GM19468 (cell line): Measurements from ENCODE around the gene PRKCE.
"Not testable (repeated sequence)": the region's sequence is repeated elsewhere in the genome, so short reads cannot be mapped to it uniquely, and the experiment has no call there.

Source experiments
- ATAC-seq: cut with Tn5 transposase; IDR thresholded peaks from one replicate; pipeline ENCODE4 v1.9.1; 2021; ENCODE audit warnings: mild to moderate bottlenecking, moderate library complexity, moderate number of reproducible peaks; ENCODE audit not compliant: unreplicated experiment; ENCODE audit errors: extremely low read depth

The PRKCE gene

DNA sequence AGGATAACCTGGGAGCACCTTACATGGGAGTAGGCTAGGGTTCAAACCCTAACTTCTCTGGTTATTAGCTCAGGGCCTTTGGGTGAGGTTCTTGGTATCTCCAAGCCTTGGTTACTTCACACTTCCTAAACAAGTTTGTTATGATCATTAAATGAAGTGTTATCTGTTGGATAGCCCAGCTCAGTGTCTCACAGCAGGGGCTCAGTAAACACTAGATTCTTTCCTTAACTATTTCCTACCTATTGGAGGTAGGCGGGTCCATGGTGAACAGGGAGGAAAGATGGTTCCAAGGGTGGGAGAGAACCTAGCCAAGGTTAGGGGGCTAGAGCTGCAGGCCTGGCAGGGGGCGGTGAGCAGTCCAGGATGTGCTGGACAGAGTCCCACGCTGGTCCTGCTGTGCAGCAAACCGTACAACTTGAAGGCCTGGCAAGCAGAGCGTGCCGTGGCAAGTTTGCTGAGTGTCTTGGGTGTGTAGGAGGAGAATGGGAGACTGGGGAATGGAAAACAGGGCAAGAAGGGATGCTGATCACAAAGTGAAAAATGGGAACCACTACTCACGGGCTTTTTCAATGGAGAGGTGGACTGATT lies 259.1 kb downstream of the PRKCE start:
- no peak for ATAC-seq

- ATAC-seq = no peak
These were observed 260.1 kb downstream of the PRKCE start for GRCh38 chr2:45911538-45911937.

DNA sequence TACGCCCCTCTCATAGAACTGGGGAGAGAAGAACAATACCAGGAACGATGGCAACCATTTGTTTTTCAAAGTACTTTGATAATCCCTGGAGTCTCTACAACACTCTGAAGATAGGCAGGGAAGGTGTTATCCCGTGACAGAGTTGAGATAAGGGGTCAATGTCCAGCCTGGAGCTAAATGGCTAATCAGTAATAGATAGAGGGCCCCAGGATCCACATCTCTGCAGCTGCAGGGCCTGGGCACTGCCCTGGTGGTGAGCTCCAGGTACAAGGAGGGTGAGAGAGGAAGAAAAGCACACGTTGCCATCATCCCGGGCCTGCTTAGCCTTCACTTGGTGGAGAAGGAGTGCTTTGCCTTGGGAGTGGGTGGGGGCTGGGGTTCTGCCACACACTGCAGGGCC lies 260.6 kb downstream of the PRKCE start:
- ATAC-seq = no peak

DNA sequence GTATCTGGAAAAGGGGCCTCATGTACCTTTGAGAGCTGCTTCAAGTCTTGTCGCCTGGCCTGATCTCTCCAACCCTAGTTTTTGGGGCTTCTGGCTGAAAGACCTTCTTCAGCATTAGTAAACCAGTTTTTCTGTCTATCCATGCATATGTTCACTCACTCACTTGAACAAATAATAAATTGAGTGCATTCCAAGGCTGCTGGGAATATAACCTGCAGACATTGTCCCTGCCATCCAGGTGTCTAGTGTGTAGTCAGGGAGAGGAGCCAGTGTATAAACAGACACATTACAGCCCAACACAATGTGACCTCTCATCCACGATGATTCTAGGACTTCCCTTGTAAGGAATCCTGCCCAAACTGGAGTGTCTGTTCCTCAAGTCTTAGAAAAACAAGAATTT lies 262.1 kb downstream of the PRKCE start:
- no peak for ATAC-seq

DNA sequence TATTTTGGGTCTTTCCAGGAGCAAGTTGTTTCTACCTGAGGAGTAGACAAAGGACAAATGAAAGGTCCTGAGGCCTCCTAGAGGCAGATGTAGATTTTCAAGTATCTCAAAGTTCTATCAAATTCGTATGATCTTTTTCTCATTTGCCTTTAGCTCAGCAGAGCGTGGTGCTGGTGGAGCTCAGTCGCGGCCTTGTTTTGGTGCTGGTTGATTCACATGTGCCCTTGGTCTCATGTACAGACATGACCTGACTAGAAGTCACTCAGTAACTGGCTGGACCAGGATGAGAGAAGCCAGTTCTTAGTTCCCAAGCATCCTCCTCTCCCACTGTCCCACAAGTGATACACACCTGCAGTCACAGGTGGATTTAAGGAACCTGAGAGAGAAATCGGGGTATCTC lies 264.0 kb downstream of the PRKCE start:
- no peak for ATAC-seq

DNA sequence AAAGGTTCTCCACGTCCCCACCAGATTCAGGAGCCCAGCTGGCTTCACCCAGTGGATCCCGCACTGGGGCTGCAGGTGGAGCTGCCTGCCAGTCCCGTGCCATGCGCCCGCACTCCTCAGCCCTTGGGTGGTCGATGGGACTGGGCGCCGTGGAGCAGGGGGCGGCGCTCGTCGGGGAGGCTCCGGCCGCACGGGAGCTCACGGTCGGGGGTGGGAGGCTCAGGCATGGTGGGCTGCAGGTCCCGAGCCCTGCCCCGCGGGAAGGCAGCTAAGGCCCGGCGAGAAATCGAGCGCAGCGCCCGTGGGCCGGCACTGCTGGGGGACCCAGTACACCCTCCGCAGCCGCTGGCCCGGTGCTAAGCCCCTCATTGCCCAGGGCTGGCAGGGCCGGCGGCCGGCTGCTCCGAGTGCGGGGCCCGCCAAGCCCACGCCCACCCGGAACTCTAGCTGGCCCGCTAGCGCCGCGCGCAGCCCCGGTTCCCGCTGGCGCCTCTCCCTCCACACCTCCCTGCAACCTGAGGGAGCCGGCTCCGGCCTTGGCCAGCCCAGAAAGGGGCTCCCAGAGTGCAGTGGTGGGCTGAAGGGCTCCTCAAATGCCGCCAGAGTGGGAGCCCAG lies 266.2 kb downstream of the PRKCE start:
- not testable (repeated sequence) for ATAC-seq

DNA sequence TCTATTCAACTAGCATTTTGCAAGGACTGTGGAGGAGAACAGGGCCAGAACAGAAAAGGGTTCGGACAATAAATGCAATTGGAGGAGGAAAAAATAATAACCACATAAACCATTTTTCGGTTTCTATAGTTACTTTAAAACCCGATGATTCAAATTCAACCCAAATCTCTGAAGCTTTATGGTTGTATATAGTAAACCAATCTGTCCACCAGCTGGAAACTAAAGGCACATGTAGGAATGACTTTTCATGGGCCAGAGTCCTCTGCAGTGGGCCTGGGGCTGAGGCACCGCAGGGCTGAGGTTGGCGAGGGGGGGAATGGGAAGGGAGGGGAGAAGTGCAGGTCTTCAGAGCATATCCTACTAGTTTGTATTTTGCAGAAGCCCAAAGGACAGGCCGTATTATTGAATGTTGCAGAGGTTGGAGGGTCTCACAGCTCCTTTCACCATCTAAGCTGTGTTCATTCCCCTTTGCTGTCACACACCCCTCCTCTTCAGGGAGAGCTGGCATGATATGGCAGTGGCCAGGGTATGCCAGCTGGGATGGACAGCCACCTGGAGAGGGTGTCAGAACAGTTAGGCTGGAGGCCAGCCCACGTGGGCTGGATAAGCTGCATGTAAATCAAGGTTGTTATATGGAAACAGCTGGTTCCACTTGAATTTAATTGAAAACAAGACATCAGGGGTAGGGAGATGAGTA lies 267.1 kb downstream of the PRKCE start:
- ATAC-seq = no peak

- no peak for ATAC-seq
These were observed 267.7 kb downstream of the PRKCE start for GRCh38 chr2:45919160-45919650.

- no peak for ATAC-seq
These were observed 268.2 kb downstream of the PRKCE start for GRCh38 chr2:45919711-45920111.

DNA sequence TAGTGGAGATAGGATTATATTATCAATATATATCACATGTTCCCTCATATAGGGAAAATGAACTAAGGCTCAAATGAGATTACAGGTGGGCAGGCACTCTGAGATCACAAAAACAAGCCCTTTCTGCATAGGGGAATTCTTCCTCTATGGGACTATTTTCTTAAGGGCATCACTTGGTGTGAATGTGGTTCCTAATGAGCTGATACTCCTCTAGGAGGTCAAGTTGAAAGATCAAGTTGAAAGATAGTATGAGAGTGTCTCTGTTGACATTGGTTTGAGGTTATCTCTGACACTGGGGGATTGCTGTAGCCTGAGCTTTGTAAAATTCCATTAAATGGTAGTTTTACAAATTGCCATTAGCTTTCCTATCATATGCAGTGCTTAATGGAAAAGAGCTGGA lies 270.4 kb downstream of the PRKCE start:
- no peak for ATAC-seq

DNA sequence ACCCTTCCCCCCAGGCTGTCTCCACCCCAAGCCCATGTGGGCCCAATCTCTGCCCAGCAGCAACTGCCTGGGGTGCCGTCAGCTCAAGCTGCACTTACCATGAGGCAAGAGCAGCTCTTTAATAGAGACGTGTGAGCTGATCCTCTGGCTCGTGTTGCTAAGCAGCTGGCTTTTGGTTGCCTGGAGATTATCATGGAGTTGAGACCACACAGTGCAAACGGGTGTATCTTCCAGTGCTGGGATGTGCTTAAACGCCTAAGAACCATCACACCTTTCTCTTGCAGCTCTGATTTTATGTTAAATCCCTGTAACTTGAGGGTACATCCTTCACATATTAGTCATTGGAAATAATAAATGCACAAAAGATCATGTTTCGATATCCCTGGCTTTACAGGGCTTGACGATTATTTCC lies 271.1 kb downstream of the PRKCE start:
- no peak for ATAC-seq

GRCh38 chr2:45923701-45924100 lies 272.2 kb downstream of the PRKCE start:
- no peak for ATAC-seq

- no peak for ATAC-seq
These were observed 273.6 kb downstream of the PRKCE start for GRCh38 chr2:45925026-45925425.

DNA sequence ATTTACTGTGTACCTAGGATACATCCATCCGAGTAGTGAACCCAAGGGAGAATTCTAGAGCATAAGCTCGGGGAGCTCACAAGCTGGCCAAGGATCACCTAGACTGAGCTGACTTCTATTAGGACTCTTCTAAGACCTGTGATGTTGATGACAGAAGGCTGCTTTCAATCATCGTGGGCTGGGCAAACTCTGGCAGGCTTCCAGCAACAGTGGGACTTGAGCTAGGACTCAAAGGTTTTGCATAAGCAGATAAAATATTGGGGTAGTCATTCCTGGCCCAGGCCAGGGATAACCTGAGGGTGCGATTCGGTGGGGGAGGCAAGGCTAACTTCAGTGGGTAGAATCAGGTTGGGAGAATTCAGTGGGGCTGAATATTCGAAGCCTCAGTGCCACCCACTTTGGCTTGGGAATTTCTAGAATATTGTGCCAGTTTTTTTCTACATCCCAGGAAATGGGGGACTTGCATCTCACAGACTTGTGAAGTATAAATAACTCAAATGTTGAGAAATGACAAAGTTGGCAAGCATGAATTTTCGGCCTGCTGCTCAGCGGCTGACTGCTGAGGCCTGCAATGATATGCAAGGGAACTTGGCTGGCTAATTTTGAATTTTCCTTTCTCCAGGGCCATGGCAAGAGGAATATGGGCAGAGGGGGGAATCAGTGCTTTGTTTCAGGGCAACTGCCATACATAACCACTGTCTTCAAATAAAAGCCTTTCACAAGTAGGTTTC lies 274.3 kb downstream of the PRKCE start:
- no peak for ATAC-seq

GRCh38 chr2:45928946-45929345 lies 277.5 kb downstream of the PRKCE start:
- no peak for ATAC-seq

- no peak for ATAC-seq
These were observed 278.4 kb downstream of the PRKCE start for GRCh38 chr2:45929674-45930395.

DNA sequence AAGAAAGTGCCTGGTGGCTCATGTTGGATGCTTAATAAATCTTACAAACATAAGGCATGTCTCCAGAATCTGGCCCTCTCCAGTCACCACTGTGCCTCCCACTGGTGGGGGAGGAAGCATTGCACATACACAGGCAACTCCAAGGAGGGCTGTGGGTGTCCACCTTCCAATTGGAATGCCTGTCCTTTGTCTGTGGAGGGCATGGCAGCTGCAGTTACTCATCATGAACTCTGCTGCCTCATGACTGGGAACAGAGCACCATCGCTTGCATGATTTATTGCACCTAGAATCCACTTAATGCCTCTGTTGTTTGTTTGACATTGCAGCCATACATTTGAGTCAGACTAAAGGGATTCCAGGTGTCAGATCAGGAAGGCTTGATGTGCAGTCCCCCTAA lies 278.9 kb downstream of the PRKCE start:
- no peak for ATAC-seq

GRCh38 chr2:45932278-45932975 lies 281.0 kb downstream of the PRKCE start:
- ATAC-seq = no peak

GRCh38 chr2:45935791-45936622 lies 284.5 kb downstream of the PRKCE start:
- ATAC-seq = no peak
